GM12865 (cell line): Measurements from ENCODE around the gene BCO2.
"Not testable (repeated sequence)": the region's sequence is repeated elsewhere in the genome, so short reads cannot be mapped to it uniquely, and the experiment has no call there.

Experiments used
- DNase-seq: peaks from one replicate; pipeline ENCODE4 v3.0.0; 2010; ENCODE audit warnings: low read depth
- H3K4me3 ChIP-seq: 2 replicates; pipeline ENCODE4 v1.5.1; 2011; ENCODE audit warnings: mild to moderate bottlenecking, low read depth, low read length, control low read depth
- TF ChIP-seq, protein P1 (sequence below): IDR thresholded peaks from 2 replicates; pipeline ENCODE4 v1.5.1; 2011; ENCODE audit warnings: low read length, control low read depth, low read depth, inconsistent platforms; ENCODE audit not compliant: insufficient read depth; ENCODE audit errors: missing control alignments

BCO2 gene

GRCh38 chr11:112179601-112180000 is 4.3 kb downstream of the BCO2 start:
- TF ChIP-seq, protein P1, sequence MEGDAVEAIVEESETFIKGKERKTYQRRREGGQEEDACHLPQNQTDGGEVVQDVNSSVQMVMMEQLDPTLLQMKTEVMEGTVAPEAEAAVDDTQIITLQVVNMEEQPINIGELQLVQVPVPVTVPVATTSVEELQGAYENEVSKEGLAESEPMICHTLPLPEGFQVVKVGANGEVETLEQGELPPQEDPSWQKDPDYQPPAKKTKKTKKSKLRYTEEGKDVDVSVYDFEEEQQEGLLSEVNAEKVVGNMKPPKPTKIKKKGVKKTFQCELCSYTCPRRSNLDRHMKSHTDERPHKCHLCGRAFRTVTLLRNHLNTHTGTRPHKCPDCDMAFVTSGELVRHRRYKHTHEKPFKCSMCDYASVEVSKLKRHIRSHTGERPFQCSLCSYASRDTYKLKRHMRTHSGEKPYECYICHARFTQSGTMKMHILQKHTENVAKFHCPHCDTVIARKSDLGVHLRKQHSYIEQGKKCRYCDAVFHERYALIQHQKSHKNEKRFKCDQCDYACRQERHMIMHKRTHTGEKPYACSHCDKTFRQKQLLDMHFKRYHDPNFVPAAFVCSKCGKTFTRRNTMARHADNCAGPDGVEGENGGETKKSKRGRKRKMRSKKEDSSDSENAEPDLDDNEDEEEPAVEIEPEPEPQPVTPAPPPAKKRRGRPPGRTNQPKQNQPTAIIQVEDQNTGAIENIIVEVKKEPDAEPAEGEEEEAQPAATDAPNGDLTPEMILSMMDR: no peak
- peak; percentile 56 for DNase-seq
- H3K4me3 ChIP-seq: no peak overlapping the region

GRCh38 chr11:112182867-112183266 is 7.6 kb downstream of the BCO2 start:
- H3K4me3 ChIP-seq: no peak overlapping the region
- DNase-seq: no peak
- TF ChIP-seq, protein P1: no peak

DNA sequence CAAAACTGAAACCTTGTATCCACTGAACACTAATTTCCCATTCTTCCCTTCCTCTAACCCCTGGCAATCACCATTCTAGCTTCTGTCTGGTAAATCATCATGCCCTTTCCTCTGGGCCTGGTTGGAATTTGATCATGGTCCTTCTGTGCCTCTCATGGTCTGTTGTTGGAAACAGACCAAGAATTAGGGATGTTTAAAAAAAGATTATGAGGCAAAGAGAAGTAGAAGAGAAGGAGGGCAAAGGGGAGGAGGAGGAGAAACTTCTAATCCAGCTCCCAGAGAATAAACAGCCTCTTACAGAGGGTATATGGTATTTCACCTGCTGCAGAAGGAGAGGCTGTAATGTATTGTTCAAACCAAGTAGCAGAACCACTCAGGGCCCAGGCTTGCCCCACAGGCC is 10.6 kb downstream of the BCO2 start:
- H3K4me3 ChIP-seq: no peak overlapping the region
- TF ChIP-seq, protein P1: no peak
- no peak for DNase-seq

DNA sequence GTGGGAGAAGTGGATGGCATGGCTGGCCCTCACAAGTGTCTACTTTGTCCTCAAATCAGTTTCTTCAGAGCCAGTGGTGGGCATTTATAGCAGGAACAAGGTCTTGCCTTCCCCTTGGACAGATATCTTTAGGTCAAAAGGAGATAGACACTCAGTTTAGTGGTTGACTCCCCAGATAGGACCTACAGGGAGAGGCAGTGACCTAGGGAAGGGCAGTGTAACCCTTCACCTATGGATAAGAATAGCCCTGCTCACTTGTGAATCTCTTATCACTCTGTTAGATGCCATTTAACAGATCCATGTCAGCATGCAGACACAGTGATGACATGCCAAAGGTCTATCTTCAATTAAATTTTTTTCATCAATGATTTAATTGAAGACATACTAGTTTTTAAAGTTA is 11.0 kb downstream of the BCO2 start:
- TF ChIP-seq, protein P1: no peak
- DNase-seq: no peak
- H3K4me3 ChIP-seq: no peak overlapping the region

DNA sequence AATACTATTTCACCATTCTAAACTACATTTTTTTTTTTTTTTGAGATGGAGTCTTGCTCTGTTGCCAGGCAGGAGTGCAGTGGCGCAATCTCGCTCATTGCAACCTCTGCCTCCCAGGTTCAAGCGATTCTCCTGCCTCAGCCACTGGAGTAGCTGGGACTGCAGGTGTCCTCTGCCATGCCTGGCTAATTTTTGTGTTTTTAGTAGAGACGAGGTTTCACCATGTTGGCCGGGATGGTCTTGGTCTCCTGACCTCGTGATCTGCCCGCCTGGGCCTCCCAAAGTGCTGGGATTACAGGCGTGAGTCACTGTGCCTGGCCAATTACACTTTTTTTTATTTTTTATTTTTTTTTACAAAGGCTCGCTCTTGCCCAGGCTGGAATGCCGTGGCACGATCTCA is 19.8 kb downstream of the BCO2 start:
- H3K4me3 ChIP-seq, DNase-seq: not testable (repeated sequence)

DNA sequence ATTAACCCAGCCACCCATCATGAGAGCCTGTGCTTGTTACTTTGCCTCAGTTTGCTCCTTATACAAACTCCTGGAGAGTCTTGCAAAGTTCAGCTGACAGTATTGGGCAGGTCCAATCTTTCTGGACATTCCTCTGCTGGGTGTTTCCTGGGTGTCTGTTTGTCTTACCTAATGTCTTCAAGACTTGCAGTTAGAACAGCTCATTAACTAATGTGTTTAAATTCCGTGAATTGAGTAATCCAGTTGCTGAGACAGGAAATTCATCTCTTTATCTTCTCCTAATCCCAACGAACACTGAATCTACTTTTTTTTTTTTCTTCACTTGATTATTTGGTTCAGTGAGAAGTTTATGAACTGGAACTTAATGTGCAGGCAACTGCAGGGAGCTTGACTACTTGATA is 20.6 kb downstream of the BCO2 start:
- no peak for DNase-seq
- TF ChIP-seq, protein P1: no peak
- no peak overlapping the region for H3K4me3 ChIP-seq

GRCh38 chr11:112196519-112197087 is 21.3 kb downstream of the BCO2 start:
- DNase-seq: no peak
- H3K4me3 ChIP-seq: no peak overlapping the region
- TF ChIP-seq, protein P1: no peak

DNA sequence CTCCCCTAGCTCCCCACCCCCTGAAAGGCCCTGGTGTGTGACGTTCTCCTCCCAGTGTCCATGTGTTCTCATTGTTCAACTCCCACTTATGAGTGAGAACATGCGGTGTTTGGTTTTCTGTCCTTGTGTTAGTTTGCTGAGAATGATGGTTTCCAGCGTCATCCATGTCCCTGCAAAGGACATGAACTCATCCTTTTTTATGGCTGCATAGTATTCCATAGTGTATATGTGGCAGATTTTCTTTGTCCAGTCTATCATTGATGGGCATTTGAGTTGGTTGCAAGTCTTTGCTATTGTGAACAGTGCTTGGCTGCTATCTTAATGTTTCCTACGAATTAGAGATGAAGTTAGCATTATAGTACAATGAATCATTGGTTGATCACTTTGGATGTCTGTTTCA is 23.8 kb downstream of the BCO2 start:
- not testable (repeated sequence) for DNase-seq, H3K4me3 ChIP-seq
